NCI-H2227 treated with DMSO at 0.1 percent for 48 hours (cell line): Measurements from ENCODE around the gene SNX1.

ENCODE experiments used
- DNase-seq: peaks from one replicate; lab custom pipeline; 2025; lab: John Stamatoyannopoulos, UW

SNX1 gene

DNA sequence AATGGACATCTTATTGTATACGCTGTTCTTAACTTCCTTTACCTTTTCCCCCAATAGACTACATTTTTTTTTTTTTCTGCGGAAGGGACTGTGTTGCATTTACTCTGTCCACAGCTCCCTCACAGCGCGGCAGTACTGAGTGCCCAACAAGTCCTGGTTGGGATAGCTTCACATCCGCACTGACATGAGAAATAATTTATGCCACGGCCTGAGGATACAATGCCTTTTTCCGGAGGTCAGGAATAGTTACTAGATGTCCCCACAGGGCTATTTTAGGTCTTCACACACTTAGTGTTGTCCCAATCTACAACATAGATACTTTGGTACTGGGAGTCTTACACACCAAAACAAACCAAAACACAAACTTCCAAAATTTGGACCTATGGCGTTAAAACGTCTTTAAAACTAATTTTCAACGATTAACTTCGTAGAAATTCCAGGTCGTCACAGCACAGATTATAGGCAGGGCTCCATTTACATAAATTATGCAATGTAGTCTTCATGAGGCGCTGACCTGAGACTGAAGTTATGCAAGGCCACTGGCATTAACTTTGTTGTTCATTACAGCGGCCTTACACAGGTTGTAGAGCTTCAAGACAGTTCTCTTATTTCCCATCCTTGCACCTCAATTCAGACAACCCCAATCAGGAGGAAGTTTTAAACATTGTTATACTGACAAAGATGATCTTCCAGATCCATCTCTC lies 68.0 kb downstream of the SNX1 start:
- peak; percentile 43 for DNase-seq

DNA sequence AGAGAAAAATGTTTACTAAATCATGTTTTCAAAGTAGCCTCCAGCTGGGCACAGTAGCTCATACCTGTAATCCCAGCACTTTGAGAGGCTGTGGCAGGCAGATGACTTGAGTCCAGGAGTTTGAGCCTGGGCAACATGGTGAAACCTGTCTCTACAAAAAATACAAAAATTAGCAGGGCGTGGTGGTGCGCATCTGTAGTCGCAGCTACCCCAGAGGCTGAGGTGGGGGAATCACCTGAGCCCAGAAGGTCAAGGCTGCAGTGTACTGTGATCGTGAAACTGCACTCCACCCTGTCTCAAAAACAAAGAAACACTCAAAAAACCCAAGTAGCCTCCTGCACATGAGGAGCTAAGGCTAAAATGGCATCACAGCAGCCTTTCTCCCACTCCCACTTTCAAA lies 68.7 kb downstream of the SNX1 start:
- no peak for DNase-seq

- DNase-seq: no peak
Observed at GRCh38 chr15:64166102-64166890, 70.5 kb downstream of the SNX1 start.

DNA sequence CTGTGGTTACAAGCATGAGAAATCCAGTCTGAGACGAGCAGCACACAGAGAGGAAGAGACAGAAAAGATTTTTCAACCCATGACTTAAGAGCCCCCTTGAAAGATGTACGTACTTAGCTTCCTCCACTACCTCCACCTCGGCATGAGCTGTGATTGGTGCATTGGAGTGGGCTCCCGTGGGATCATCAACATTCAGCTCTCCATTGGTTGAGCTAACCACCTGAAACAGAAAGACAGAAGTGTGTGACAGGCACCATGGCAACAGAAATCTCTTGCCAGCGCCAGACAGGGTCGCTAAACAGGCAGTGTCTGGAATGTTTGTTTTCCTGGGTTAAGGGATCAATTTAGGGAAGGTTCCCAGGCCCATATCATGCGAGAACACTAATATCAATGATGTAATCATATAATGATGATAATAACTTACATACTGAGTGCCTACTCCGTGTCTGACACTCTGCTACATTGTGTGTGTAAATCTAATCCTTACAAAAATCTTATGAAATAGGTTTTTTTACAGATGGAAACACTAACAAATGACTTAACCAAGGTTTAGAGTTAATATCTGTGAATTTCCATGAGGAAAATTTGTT lies 84.5 kb downstream of the SNX1 start:
- DNase-seq: no peak

DNA sequence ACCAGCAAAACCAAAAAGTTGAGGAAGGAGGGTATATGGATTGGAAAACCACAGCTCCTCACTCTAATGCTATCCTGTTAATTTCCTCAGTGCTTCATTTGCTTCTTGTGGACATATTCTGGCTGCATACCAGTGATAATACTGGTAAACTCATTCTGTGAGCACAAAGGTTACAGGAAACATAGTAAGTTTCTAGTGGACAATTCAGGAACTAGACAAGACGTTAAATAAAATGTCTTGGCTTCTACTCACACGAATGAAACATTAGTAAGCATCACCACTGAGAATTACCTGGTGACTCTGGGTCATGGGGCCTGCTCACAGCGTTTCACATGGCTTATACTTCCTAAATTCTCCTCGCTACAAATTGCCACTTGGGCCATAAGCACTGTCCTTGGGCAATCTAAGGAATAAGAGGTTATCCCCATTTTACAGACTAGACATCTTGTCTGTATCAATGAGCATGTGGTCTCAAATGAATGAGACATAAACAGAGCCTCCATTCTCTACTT lies 87.1 kb downstream of the SNX1 start:
- DNase-seq: no peak

GRCh38 chr15:64185146-64185911 lies 89.5 kb downstream of the SNX1 start:
- no peak for DNase-seq

DNA sequence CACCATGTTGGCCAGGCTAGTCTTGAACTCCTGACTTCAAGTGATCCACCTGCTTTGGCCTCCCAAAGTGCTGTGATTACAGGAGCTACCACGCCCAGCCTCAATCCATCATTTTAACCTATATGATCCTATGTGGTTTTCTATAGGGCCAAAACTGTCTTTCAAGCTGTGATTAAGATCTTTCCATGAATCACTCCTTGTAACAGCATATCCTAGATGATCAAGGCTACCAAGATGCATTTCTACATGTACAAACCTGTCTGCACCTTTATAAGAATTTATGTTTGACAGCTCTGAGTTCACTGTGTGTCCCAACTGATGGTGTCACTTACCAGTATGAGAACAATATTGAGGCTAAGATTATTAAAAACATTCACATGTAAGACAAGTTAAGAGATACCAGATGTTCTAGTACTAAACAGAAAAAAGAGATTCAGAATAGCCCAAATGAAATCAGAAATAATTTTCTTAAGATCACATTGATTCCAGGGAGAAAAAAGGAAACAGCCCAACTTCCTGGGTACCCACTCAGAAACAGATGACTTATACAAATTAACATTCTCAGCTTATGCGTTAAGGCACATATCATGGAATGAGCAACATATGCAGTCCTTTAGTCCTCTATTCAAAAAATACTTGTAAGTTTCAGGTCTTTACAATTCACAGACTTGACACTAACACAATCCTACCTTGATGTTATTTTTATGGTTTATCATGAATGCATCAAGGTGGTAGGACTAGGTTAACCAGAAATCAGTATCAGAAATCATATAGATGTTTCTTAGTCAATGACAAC lies 91.8 kb downstream of the SNX1 start:
- DNase-seq: no peak
